ENCODE data around the gene SGCA.
A peak's percentile ranks its signal among the peaks of the same experiment; 100 is the strongest.

The SGCA gene

GRCh38 chr17:50184064-50184463 lies 18.3 kb downstream of the SGCA start:
- peak; percentile 41 for DNase-seq

GRCh38 chr17:50184611-50185398 lies 19.0 kb downstream of the SGCA start:
- peak; percentile 63 for DNase-seq

- no peak for DNase-seq
Observed at GRCh38 chr17:50185631-50186471, 20.0 kb downstream of the SGCA start.

- DNase-seq, result no peak
Observed at GRCh38 chr17:50186661-50187393, 21.0 kb downstream of the SGCA start.

GRCh38 chr17:50187394-50187725 lies 21.6 kb downstream of the SGCA start:
- no peak for DNase-seq

- DNase-seq, result no peak
Observed at GRCh38 chr17:50187751-50188530, 22.1 kb downstream of the SGCA start.

- no peak for DNase-seq
Observed at GRCh38 chr17:50188531-50188920, 22.7 kb downstream of the SGCA start.

- DNase-seq, result no peak
Observed at GRCh38 chr17:50188921-50189549, 23.2 kb downstream of the SGCA start.

GRCh38 chr17:50189550-50190292 lies 23.9 kb downstream of the SGCA start:
- DNase-seq, result no peak

- no peak for DNase-seq
Observed at GRCh38 chr17:50190293-50190602, 24.4 kb downstream of the SGCA start.

- no peak for DNase-seq
Observed at GRCh38 chr17:50190603-50191358, 25.0 kb downstream of the SGCA start.

- no peak for DNase-seq
Observed at GRCh38 chr17:50191359-50192143, 25.7 kb downstream of the SGCA start.

GRCh38 chr17:50192144-50192617 lies 26.4 kb downstream of the SGCA start:
- DNase-seq, result no peak

- no peak for DNase-seq
Observed at GRCh38 chr17:50192618-50193291, 26.9 kb downstream of the SGCA start.

- no peak for DNase-seq
Observed at GRCh38 chr17:50194140-50194933, 28.5 kb downstream of the SGCA start.

GRCh38 chr17:50194934-50195865 lies 29.4 kb downstream of the SGCA start:
- no peak for DNase-seq

- no peak for DNase-seq
Observed at GRCh38 chr17:50196036-50196435, 30.2 kb downstream of the SGCA start.
